Stomach (tissue), 4 donors: ENCODE results near the gene CUX1.
A peak's percentile ranks its signal among the peaks of the same experiment; 100 is the strongest.

ENCODE experiments used
- CTCF ChIP-seq, 7 experiments: fragments of 450-650 bp in 4 of 7; fragments of 200-600 bp in 3 of 7; sonication (generic) in 3 of 7; IDR thresholded peaks; one replicate each; pipeline ENCODE4 v1.5.1; 2016 to 2019; ENCODE audit warnings: antibody characterized with exemption in 7 of 7, control low read depth in 2 of 7, mild to moderate bottlenecking in 1 of 7
- POLR2AphosphoS5 ChIP-seq, 3 donors: sonication (generic); formaldehyde crosslinking; IDR thresholded peaks; one replicate each; pipeline ENCODE4 v1.6.1; 2016; ENCODE audit warnings: antibody characterized with exemption in 3 of 3

- TF ChIP-seq CTCF (IDR thresholded peaks at IDR 0.05) (no peak), POLR2AphosphoS5 (IDR thresholded peaks at IDR 0.05) (peak in 2 of 3 donors; percentile 55 to 68)
These were observed 469.0 kb downstream of the CUX1 start, which contains the start of gene SH2B2 for GRCh38 chr7:102286237-102287110.
